Measurements from ENCODE around the gene LCOR. TPM values are rescaled to one million over a fixed set of nuclear protein-coding genes. Genes with fewer than 3 reads are reported as not detected.
A peak's percentile ranks its signal among the peaks of the same experiment; 100 is the strongest.

The LCOR gene
- total and polyA plus RNA-seq, 9 of the 15 experiments (the other 6 are each of a cell fraction or from before 2014, with no cell fraction given), result 3.6 to 25.2 (median 14.4) TPM

DNA sequence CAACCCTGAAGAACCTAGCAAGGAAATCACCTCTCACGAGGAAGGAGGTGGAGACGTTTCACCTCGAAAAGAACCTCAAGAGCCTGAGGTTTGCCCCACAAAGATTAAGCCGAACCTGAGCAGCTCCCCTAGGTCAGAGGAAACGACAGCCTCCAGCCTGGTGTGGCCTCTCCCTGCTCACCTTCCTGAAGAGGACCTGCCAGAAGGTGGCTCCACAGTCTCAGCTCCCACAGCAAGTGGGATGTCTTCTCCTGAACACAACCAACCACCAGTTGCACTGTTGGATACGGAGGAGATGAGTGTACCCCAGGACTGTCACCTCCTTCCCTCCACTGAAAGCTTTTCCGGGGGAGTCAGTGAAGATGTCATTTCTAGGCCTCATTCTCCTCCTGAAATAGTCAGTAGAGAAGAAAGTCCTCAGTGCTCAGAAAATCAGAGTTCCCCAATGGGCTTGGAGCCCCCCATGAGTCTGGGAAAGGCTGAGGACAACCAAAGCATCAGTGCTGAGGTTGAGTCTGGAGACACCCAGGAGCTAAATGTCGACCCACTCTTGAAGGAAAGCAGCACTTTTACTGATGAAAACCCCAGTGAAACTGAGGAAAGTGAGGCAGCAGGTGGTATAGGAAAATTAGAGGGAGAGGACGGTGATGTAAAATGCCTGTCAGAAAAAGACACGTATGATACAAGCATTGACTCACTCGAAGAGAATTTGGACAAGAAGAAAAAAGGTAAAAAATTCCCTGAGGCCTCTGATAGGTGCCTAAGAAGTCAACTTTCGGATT, 150.2 kb downstream of the LCOR start:
- intact Hi-C loops (cut with micrococcal nuclease), result no loop called here
- H3K36me3 ChIP-seq (ENCODE audit: control insufficient read depth, insufficient read depth, low read length), result peaks cover 15% of the 10 kb centered on the region; the same call in 2 of the 3 replicates
- 89% methylated on average over 10 of the region's 12 CpGs for WGBS (ENCODE audit: insufficient coverage, low coverage, missing lambda C conversion rate)
- no peak for ATAC-seq
- no TSS peak for BruUV-seq (replicated peaks)
- ChIA-PET CTCF (ENCODE audit: low intra/inter-chr PET ratio) (no interaction called here), POLR2A (interaction anchor here (1.1 kb wide), 1 partner anchor 9 kb away, joined by 4 read pairs; no protein-coding TSS in a partner anchor)
- no peak overlapping the region for H3K4me2 ChIP-seq (ENCODE audit: insufficient read depth, low read length)
- H3K9ac ChIP-seq (ENCODE audit: insufficient read depth in 1 of 2, low read depth in 2 of 2, low read length in 2 of 2), result no peak overlapping the region
- H2AFZ ChIP-seq (ENCODE audit: low read depth, low read length), result no peak overlapping the region
- H3K79me2 ChIP-seq (ENCODE audit: control insufficient read depth, insufficient read depth, low read length), result no peaks in the 10 kb centered on the region
- H3K27ac ChIP-seq (ENCODE audit: extremely low read depth, low read depth, low read length), result no peak overlapping the region
- TF ChIP-seq, protein P1, sequence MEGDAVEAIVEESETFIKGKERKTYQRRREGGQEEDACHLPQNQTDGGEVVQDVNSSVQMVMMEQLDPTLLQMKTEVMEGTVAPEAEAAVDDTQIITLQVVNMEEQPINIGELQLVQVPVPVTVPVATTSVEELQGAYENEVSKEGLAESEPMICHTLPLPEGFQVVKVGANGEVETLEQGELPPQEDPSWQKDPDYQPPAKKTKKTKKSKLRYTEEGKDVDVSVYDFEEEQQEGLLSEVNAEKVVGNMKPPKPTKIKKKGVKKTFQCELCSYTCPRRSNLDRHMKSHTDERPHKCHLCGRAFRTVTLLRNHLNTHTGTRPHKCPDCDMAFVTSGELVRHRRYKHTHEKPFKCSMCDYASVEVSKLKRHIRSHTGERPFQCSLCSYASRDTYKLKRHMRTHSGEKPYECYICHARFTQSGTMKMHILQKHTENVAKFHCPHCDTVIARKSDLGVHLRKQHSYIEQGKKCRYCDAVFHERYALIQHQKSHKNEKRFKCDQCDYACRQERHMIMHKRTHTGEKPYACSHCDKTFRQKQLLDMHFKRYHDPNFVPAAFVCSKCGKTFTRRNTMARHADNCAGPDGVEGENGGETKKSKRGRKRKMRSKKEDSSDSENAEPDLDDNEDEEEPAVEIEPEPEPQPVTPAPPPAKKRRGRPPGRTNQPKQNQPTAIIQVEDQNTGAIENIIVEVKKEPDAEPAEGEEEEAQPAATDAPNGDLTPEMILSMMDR (IDR thresholded peaks at IDR 0.05 in 2 of 3, conservative IDR thresholded peaks at IDR 0.05 in 1 of 3; ENCODE audit: insufficient read depth in 2 of 3, low read depth in 1 of 3, low read length in 3 of 3), result 0 out of 6 replicates have a peak, but pooled peaks of 1 of the 3 experiments have one; percentile 5
- no peak for TF ChIP-seq COPS2 (conservative IDR thresholded peaks at IDR 0.05)
- H4K20me1 ChIP-seq (replicated peaks; ENCODE audit: control insufficient read depth, insufficient read depth, low read length), result no peaks in the 10 kb centered on the region
- in situ Hi-C loops (cut with MboI), result no loop called here
- no peaks in the 10 kb centered on the region for H3K27me3 ChIP-seq (ENCODE audit: control insufficient read depth in 2 of 2, insufficient read depth in 2 of 2, low read length in 2 of 2)
- DNase-seq (ENCODE audit: extremely low read depth in 1 of 4, low spot score in 3 of 4), result no peak
- no peaks in the 10 kb centered on the region for H3K4me1 ChIP-seq (replicated peaks in 1 of 2; ENCODE audit: control insufficient read depth in 2 of 2, insufficient read depth in 2 of 2, low read length in 2 of 2)
- H3K9me3 ChIP-seq (replicated peaks; ENCODE audit: control insufficient read depth, insufficient read depth, low read depth, low read length), result no peaks in the 10 kb centered on the region
- no peaks in the 10 kb centered on the region for H3K9me1 ChIP-seq (ENCODE audit: control insufficient read depth, insufficient read depth, low read length)
- no peak for FAIRE-seq
- H3K4me3 ChIP-seq, result no peak overlapping the region
